Psoas muscle (tissue), 8 donors: Measurements from ENCODE around the gene ITSN1. TPM values are rescaled to one million over a fixed set of nuclear protein-coding genes. Genes with fewer than 3 reads are reported as not detected.

ENCODE experiments used
- ATAC-seq, 4 donors: fragments of 200-7000 bp; cut with Tn5 transposase; one replicate each; pipeline ENCODE4 v1.9.1; 2020; ENCODE audit warnings: moderate library complexity in 3 of 4, mild to moderate bottlenecking in 2 of 4
- DNase-seq, 2 donors: peaks; one replicate each; pipeline ENCODE4 v3.0.0-alpha.2; 2020
- H3K27ac ChIP-seq: fragments of 200-600 bp; one replicate; pipeline ENCODE4 v1.8.0; 2022
- H3K27me3 ChIP-seq, 3 donors: fragments of 200-600 bp in 1 of 3; one replicate each; pipeline versions ENCODE4 v1.6.1 to v1.8.0; 2013 to 2022; ENCODE audit warnings: low read length in 2 of 3, mild to moderate bottlenecking in 2 of 3, moderate library complexity in 1 of 3; ENCODE audit not compliant: insufficient read depth in 3 of 3
- H3K36me3 ChIP-seq, 2 donors: fragments of 200-600 bp in 1 of 2; one replicate each; pipeline versions ENCODE4 v1.6.1 to v1.8.0; 2013 to 2022; ENCODE audit warnings: low read depth in 1 of 2, mild to moderate bottlenecking in 1 of 2, moderate library complexity in 1 of 2; ENCODE audit not compliant: insufficient read depth in 1 of 2
- H3K4me1 ChIP-seq: fragments of 200-600 bp; one replicate; pipeline ENCODE4 v1.8.0; 2022
- H3K4me3 ChIP-seq: fragments of 200-600 bp; one replicate; pipeline ENCODE4 v1.8.0; 2022; ENCODE audit warnings: mild to moderate bottlenecking
- H3K9me3 ChIP-seq: fragments of 200-600 bp; one replicate; pipeline ENCODE4 v1.8.0; 2022
- WGBS, 3 donors: extraction: QIAGEN DNeasy Blood & Tissue Kit; methylation state at CpG; one replicate each; pipeline versions ENCODE4 v1.1.6 to v1.1.7; 2013; 5-methylcytosine and 5-hydroxymethylcytosine counted together
- intact Hi-C, 2 donors: fragments of 100-400 bp; cut with DNase I; formaldehyde crosslinking; loops; one replicate each; pipeline versions ENCODE4 v1.11.0 to v1.14.2; 2022
- polyA plus RNA-seq, 3 donors: library from polyadenylated mRNA; stranded (reverse); fragments of 200-250 nt; gene quantifications; one replicate each; pipeline ENCODE4 v1.2.3, GENCODE V29; 2013
- total RNA-seq, 4 donors: library from RNA; stranded (reverse); fragmentation: NEBNext Ultra II Directional in 2 of 4; extraction: Animal tissue kit (Norgen Biotek cat#: 25700) in 2 of 4; gene quantifications; one replicate each; pipeline versions ENCODE4 v1.2.1 to v1.2.4, GENCODE V29; 2021 to 2023
- TF ChIP-seq, protein P1 (sequence below): fragments of 200-600 bp; IDR thresholded peaks from one replicate; pipeline ENCODE4 v1.8.0; 2022; ENCODE audit warnings: antibody characterized with exemption
- donor health status: healthy with polysubstance abuse.
- donor health status: DM: no; HTN: no; CAD: no; lungs with moderate emphysema.
- donor health status: Bipolar disorder and iron deficiency.
- donor health status: healthy.
- donor health status: DM: yes; HTN: yes; CAD: no.
- donor health status: DM: no; HTN: no; CAD: no.
- donor health status: DM: no; HTN: no; CAD: no.
- donor health status: DM: yes; HTN: yes; CAD: no.

Gene ITSN1
- total and polyA plus RNA-seq, 7 donors: 9.3 to 43.8 (median 22.4) TPM

DNA sequence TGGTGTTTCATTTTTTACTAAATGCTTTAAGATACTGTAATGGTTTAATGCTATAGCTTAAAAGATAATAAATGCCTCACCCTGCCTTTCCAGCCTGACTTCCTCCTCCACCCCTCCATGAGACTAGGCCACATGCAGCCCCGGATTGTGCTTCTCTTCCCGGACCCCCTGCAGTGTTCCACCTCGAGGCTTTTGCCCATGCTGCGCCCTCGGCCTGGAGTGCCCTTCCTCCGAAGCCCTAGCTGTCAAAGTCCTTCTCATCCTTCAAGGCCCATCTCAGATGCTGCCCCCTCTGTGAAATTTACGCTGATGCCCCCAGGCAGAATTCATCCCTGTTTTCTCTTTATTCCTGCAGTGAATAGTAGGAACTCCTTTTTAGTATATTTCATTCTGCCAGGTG lies 174.8 kb downstream of the ITSN1 start:
- no peaks in the 10 kb centered on the region for H3K27me3 ChIP-seq
- no peaks in the 10 kb centered on the region for H3K9me3 ChIP-seq
- peaks cover under 1% of the 10 kb centered on the region for H3K4me1 ChIP-seq
- intact Hi-C loops: no loop called here
- DNase-seq (no peak), ATAC-seq (no peak)
- H3K36me3 ChIP-seq: peaks cover 4 to 51% of the 10 kb centered on the region in 2 donors
- TF ChIP-seq, protein P1, sequence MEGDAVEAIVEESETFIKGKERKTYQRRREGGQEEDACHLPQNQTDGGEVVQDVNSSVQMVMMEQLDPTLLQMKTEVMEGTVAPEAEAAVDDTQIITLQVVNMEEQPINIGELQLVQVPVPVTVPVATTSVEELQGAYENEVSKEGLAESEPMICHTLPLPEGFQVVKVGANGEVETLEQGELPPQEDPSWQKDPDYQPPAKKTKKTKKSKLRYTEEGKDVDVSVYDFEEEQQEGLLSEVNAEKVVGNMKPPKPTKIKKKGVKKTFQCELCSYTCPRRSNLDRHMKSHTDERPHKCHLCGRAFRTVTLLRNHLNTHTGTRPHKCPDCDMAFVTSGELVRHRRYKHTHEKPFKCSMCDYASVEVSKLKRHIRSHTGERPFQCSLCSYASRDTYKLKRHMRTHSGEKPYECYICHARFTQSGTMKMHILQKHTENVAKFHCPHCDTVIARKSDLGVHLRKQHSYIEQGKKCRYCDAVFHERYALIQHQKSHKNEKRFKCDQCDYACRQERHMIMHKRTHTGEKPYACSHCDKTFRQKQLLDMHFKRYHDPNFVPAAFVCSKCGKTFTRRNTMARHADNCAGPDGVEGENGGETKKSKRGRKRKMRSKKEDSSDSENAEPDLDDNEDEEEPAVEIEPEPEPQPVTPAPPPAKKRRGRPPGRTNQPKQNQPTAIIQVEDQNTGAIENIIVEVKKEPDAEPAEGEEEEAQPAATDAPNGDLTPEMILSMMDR: no peak
- no peak overlapping the region for H3K4me3 ChIP-seq
- no peak overlapping the region for H3K27ac ChIP-seq
- WGBS, 3 donors: 85 to 91% (median 91%) methylated on average over 7 of the region's 7 CpGs

DNA sequence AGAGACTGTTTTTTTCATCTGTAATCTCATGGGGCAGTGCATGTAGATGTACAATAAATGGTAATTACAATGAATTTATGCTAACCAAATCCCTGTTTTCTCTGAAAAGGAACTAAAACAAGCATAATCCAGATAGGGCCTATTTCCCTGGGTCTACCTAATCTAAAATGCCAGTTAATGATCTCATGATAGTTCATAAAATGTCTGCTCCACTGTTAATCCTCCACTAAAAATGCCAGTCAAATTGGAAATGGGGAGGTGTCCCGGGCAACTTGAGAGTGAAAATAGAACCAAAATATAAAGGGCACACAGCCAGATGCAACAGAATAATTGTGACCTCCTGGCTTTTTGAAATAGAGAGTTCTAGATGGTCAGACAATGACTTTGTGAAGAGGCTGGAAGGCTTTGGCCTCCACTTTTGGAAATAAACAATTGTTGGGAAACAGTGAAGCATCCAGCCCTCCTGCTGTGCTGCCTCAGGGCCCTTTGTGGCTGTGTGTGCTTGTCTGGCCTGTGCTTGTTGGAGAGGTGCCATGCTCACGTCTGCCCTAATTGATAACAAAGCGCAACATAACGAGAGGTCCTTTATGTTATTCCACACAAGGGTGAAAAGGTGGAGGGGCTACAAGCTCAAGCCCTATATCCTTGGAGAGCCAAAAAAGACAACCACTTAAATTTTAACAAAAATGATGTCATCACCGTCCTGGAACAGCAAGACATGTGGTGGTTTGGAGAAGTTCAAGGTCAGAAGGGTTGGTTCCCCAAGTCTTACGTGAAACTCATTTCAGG lies 175.6 kb downstream of the ITSN1 start:
- no peaks in the 10 kb centered on the region for H3K9me3 ChIP-seq
- H3K4me3 ChIP-seq: no peak overlapping the region
- DNase-seq: no peak
- no peaks in the 10 kb centered on the region for H3K4me1 ChIP-seq
- no peak for ATAC-seq
- 85 to 89% (median 85%) methylated on average over 6 of the region's 6 CpGs for WGBS, 3 donors
- peaks cover 4 to 51% of the 10 kb centered on the region in 2 donors for H3K36me3 ChIP-seq
- H3K27me3 ChIP-seq: no peaks in the 10 kb centered on the region
- intact Hi-C loops: no loop called here
- no peak overlapping the region for H3K27ac ChIP-seq
- TF ChIP-seq, protein P1: no peak

DNA sequence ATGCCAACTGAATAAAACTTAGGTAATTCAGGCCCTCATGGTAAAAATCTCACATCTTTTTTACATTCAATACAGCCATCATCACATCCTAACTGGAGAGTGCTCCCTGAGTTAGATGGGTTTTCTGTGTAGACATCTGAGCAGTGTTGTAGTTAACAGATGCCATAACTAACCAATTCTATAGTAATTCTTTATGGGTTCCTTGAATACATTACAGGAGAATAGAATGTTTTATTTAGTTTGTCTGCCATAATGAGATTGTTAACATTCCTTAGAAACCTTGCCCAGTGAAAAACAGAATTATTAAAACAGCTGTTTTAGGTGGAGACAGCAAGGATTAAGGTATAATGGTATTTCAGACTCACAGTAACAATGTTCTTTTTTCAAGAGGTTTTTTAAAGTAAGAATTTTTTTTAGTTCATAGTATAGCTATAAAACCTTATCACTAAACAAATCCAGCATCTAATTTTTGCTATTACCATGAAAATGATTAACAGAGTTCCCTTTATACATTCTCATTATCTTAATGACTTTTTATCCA lies 178.0 kb downstream of the ITSN1 start:
- TF ChIP-seq, protein P1: no peak
- H3K4me1 ChIP-seq: no peaks in the 10 kb centered on the region
- H3K9me3 ChIP-seq: no peaks in the 10 kb centered on the region
- intact Hi-C loops: loop anchor here in 1 of 2 donors (10.0 kb wide), 1 partner anchor 175 kb away; the partner anchor contains the start of genes CRYZL1 and ITSN1
- H3K27ac ChIP-seq: no peak overlapping the region
- H3K36me3 ChIP-seq: peaks cover 4 to 36% of the 10 kb centered on the region in 2 donors
- ATAC-seq (no peak), DNase-seq (no peak)
- H3K4me3 ChIP-seq: no peak overlapping the region
- H3K27me3 ChIP-seq: no peaks in the 10 kb centered on the region

DNA sequence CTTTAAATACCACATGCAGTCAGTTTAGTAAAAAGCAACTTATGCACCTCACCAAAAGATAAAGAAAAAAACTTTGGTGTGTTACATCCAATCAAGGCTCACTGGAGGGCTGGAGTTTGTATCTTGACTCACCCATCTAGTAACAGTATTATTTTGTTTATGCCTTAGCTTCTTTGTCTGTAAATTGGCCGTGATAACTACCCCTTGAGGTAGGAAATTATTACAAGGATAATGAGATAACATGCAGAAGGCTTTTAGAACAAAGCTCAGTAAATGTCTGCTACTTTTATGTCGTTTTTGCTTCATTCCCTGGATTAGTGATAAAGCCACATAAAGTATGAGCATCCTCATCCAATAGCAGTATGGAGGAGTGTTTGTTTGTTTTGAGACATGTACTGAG lies 178.5 kb downstream of the ITSN1 start:
- DNase-seq: no peak
- Histone ChIP-seq H3K4me3 (no peak overlapping the region), H3K27me3 (no peaks in the 10 kb centered on the region), H3K4me1 (no peaks in the 10 kb centered on the region), H3K27ac (no peak overlapping the region), H3K9me3 (no peaks in the 10 kb centered on the region), H3K36me3 (peaks cover 4 to 32% of the 10 kb centered on the region in 2 donors)
- WGBS, 3 donors: 45 to 67% (median 61%) methylated on average over 2 of the region's 2 CpGs
- ATAC-seq: no peak
- intact Hi-C loops: loop anchor here in 1 of 2 donors (10.0 kb wide), 1 partner anchor 176 kb away; the partner anchor contains the start of genes CRYZL1 and ITSN1
- TF ChIP-seq, protein P1: no peak
